ENCODE measurements around the gene PAGR1.

The PAGR1 gene

GRCh38 chr16:29835926-29836325, 20.0 kb downstream of the PAGR1 start:
- no peak for TF ChIP-seq CTCF (conservative IDR thresholded peaks at IDR 0.05; ENCODE audit: low read depth, low read length)
- DNase-seq (ENCODE audit: low read depth), result no peak
- H3K4me3 ChIP-seq (ENCODE audit: low read depth, low read length), result no peak overlapping the region

GRCh38 chr16:29836623-29837022, 20.7 kb downstream of the PAGR1 start:
- no peak overlapping the region for H3K4me3 ChIP-seq (ENCODE audit: low read depth, low read length)
- DNase-seq (ENCODE audit: low read depth), result no peak
- no peak for TF ChIP-seq CTCF (conservative IDR thresholded peaks at IDR 0.05; ENCODE audit: low read depth, low read length)

GRCh38 chr16:29837841-29838240, 21.9 kb downstream of the PAGR1 start:
- DNase-seq (ENCODE audit: low read depth), result no peak
- H3K4me3 ChIP-seq (ENCODE audit: low read depth, low read length), result no peak overlapping the region
- TF ChIP-seq CTCF (conservative IDR thresholded peaks at IDR 0.05; ENCODE audit: low read depth, low read length), result no peak

- no peak for DNase-seq (ENCODE audit: low read depth)
- no peak for TF ChIP-seq CTCF (conservative IDR thresholded peaks at IDR 0.05; ENCODE audit: low read depth, low read length)
- no peak overlapping the region for H3K4me3 ChIP-seq (ENCODE audit: low read depth, low read length)
Measured at GRCh38 chr16:29839822-29840221, 23.9 kb downstream of the PAGR1 start.

- DNase-seq (ENCODE audit: low read depth), result no peak
- TF ChIP-seq CTCF (conservative IDR thresholded peaks at IDR 0.05; ENCODE audit: low read depth, low read length), result no peak
- H3K4me3 ChIP-seq (ENCODE audit: low read depth, low read length), result no peak overlapping the region
Measured at GRCh38 chr16:29840240-29840639, 24.3 kb downstream of the PAGR1 start.

- no peak overlapping the region for H3K4me3 ChIP-seq (ENCODE audit: low read depth, low read length)
- no peak for DNase-seq (ENCODE audit: low read depth)
- TF ChIP-seq CTCF (conservative IDR thresholded peaks at IDR 0.05; ENCODE audit: low read depth, low read length), result no peak
Measured at GRCh38 chr16:29841631-29842030, 25.7 kb downstream of the PAGR1 start.

GRCh38 chr16:29842732-29843346, 26.9 kb downstream of the PAGR1 start:
- TF ChIP-seq CTCF (conservative IDR thresholded peaks at IDR 0.05; ENCODE audit: low read depth, low read length), result peak; percentile 21
- DNase-seq (ENCODE audit: low read depth), result peak; percentile 22

More at GRCh38 chr16:29842732-29843346, 26.9 kb downstream of the PAGR1 start:
- H3K4me3 ChIP-seq (ENCODE audit: low read depth, low read length), result no peak overlapping the region
